Gastrocnemius medialis (tissue), 4 donors: ENCODE data around the gene CST3. TPM values are rescaled to one million over a fixed set of nuclear protein-coding genes. Genes with fewer than 3 reads are reported as not detected.

Source experiments
- ATAC-seq, 2 donors: fragments of 150-250 bp; one replicate each; pipeline ENCODE4 v1.9.1; 2016
- DNase-seq, 2 donors: peaks; one replicate each; pipeline ENCODE4 v3.0.0-alpha.2; 2019
- H3K27ac ChIP-seq, 4 donors: fragments of 200-600 bp; sonication (generic); 1 replicate in 1 of 4; 2 replicates in 3 of 4; pipeline ENCODE4 v1.5.1; 2016 to 2018; ENCODE audit warnings: mild to moderate bottlenecking in 2 of 4, moderate library complexity in 1 of 4
- H3K27me3 ChIP-seq, 3 donors: fragments of 200-600 bp; sonication (generic) in 2 of 3; 1 replicate in 1 of 3; 2 replicates in 2 of 3; pipeline versions ENCODE4 v1.5.1 to v1.6.0; 2016 to 2019; ENCODE audit warnings: mild to moderate bottlenecking in 1 of 3, moderate library complexity in 1 of 3
- H3K36me3 ChIP-seq, 2 donors: fragments of 200-600 bp; sonication (generic) in 1 of 2; one replicate each; pipeline ENCODE4 v1.5.1; 2017 to 2018
- H3K4me1 ChIP-seq, 2 donors: fragments of 200-600 bp; sonication (generic) in 1 of 2; one replicate each; pipeline ENCODE4 v1.5.1; 2016 to 2017; ENCODE audit warnings: mild to moderate bottlenecking in 2 of 2
- H3K4me3 ChIP-seq, 4 donors: fragments of 200-600 bp; sonication (generic) in 3 of 4; 1 replicate in 1 of 4; 2 replicates in 3 of 4; pipeline ENCODE4 v1.5.1; 2016 to 2019; ENCODE audit warnings: mild to moderate bottlenecking in 2 of 4
- H3K9me3 ChIP-seq, 3 donors: fragments of 200-600 bp; sonication (generic) in 2 of 3; 1 replicate in 1 of 3; 2 replicates in 2 of 3; pipeline ENCODE4 v1.5.1; 2016 to 2019
- CTCF ChIP-seq, 5 experiments: fragments of 450-650 bp in 3 of 5; fragments of 200-600 bp in 2 of 5; sonication (generic) in 2 of 5; IDR thresholded peaks in 4 of 5; conservative IDR thresholded peaks in 1 of 5; 1 replicate in 4 of 5; 2 replicates in 1 of 5; pipeline ENCODE4 v1.5.1; 2016 to 2019; ENCODE audit warnings: antibody characterized with exemption in 5 of 5, mild to moderate bottlenecking in 3 of 5, moderate library complexity in 3 of 5
- POLR2A ChIP-seq, 2 donors: fragments of 450-650 bp; IDR thresholded peaks; one replicate each; pipeline ENCODE4 v1.6.1; 2017; ENCODE audit warnings: antibody characterized with exemption in 2 of 2, mild to moderate bottlenecking in 2 of 2, moderate library complexity in 2 of 2
- in situ Hi-C, 4 donors: fragments of 200-750 bp; cut with MboI; loops; one replicate each; pipeline versions ENCODE4 v1.15.0 to v1.8.0; 2017; ENCODE audit warnings: low sequenced_read_pairs in 4 of 4
- intact Hi-C: fragments of 100-400 bp; cut with DNase I; formaldehyde crosslinking; loops from one replicate; pipeline ENCODE4 v1.15.1; 2023; ENCODE audit warnings: low total_unique reads
- total RNA-seq, 4 donors: library from RNA; depleted of rRNA; stranded (reverse); fragments of >200 nt; gene quantifications; one replicate each; pipeline versions ENCODE4 v1.1.0 to v1.2.3, GENCODE V29; 2016

Gene CST3
- total RNA-seq, 4 donors from 2014 or later: 461 to 1,821 (median 697) TPM

GRCh38 chr20:23628402-23629016 is 9.2 kb downstream of the CST3 start:
- peak; percentile 73 for ATAC-seq
- no peak overlapping the region for H3K4me3 ChIP-seq
- in situ Hi-C loops (loop anchor here (25.0 kb wide), 3 partner anchors 466 to 1434 kb away; partner anchors contain the start of genes ACSS1 (in 2 of the 4) and APMAP (in 1 of the 4)), intact Hi-C loops (no loop called here)
- H3K27me3 ChIP-seq: no peaks in the 10 kb centered on the region
- peaks cover 0 to 9% of the 10 kb centered on the region in 2 donors for H3K36me3 ChIP-seq
- H3K4me1 ChIP-seq: peaks cover 32 to 45% of the 10 kb centered on the region in 2 donors
- peak overlapping the region; percentile 80 to 100 (median 96) for H3K27ac ChIP-seq
- no peaks in the 10 kb centered on the region for H3K9me3 ChIP-seq
- peak; percentile 62 to 79 for DNase-seq
- TF ChIP-seq CTCF (IDR thresholded peaks at IDR 0.05 in 4 of 5, conservative IDR thresholded peaks at IDR 0.05 in 1 of 5): no peak
- peak; percentile 8 to 34 for TF ChIP-seq POLR2A (IDR thresholded peaks at IDR 0.05)

GRCh38 chr20:23627501-23627900 is 10.3 kb downstream of the CST3 start:
- DNase-seq: no peak
- Histone ChIP-seq H3K36me3 (no peaks in the 10 kb centered on the region), H3K4me1 (peaks cover 24 to 39% of the 10 kb centered on the region in 2 donors), H3K27me3 (no peaks in the 10 kb centered on the region), H3K4me3 (no peak overlapping the region), H3K27ac (peak overlapping the region in 1 of 4 donors; percentile 97), H3K9me3 (no peaks in the 10 kb centered on the region)
- no peak for ATAC-seq
- no peak for TF ChIP-seq POLR2A (IDR thresholded peaks at IDR 0.05)
- TF ChIP-seq CTCF (IDR thresholded peaks at IDR 0.05 in 4 of 5, conservative IDR thresholded peaks at IDR 0.05 in 1 of 5): no peak
- intact Hi-C loops: no loop called here
- in situ Hi-C loops: loop anchor here (25.0 kb wide), 3 partner anchors 465 to 1435 kb away; partner anchors contain the start of genes ACSS1 (in 2 of the 4) and APMAP (in 1 of the 4)

- intact Hi-C loops: no loop called here
- peak; percentile 64 to 80 for DNase-seq
- ATAC-seq: peak; percentile 39 to 43
- Histone ChIP-seq H3K9me3 (no peaks in the 10 kb centered on the region), H3K4me3 (no peak overlapping the region), H3K27ac (peak overlapping the region in 3 of 4 donors; percentile 1 to 57 (median 46)), H3K36me3 (no peaks in the 10 kb centered on the region), H3K27me3 (no peaks in the 10 kb centered on the region), H3K4me1 (peaks cover 31 to 41% of the 10 kb centered on the region in 2 donors)
- in situ Hi-C loops: loop anchor here (25.0 kb wide), 3 partner anchors 464 to 1436 kb away; partner anchors contain the start of genes ACSS1 (in 2 of the 4) and APMAP (in 1 of the 4)
- TF ChIP-seq CTCF (IDR thresholded peaks at IDR 0.05 in 4 of 5, conservative IDR thresholded peaks at IDR 0.05 in 1 of 5) (peak in 1 of 5 experiments; percentile 12), POLR2A (IDR thresholded peaks at IDR 0.05) (no peak)
Measured at GRCh38 chr20:23626040-23626620, 11.6 kb downstream of the CST3 start.

- no peaks in the 10 kb centered on the region for H3K27me3 ChIP-seq
- in situ Hi-C loops: loop anchor here (25.0 kb wide), 3 partner anchors 463 to 1437 kb away; partner anchors contain the start of genes ACSS1 (in 2 of the 4) and APMAP (in 1 of the 4)
Measured at GRCh38 chr20:23625236-23625964, 12.4 kb downstream of the CST3 start.

More at GRCh38 chr20:23625236-23625964, 12.4 kb downstream of the CST3 start:
- Histone ChIP-seq H3K9me3 (no peaks in the 10 kb centered on the region), H3K4me3 (no peak overlapping the region), H3K4me1 (peaks cover 28 to 41% of the 10 kb centered on the region in 2 donors), H3K27ac (peak overlapping the region in 3 of 4 donors; percentile 1 to 57 (median 46)), H3K36me3 (no peaks in the 10 kb centered on the region)
- DNase-seq (no peak), ATAC-seq (no peak)
- intact Hi-C loops: no loop called here
- no peak for TF ChIP-seq POLR2A (IDR thresholded peaks at IDR 0.05)
- no peak for TF ChIP-seq CTCF (IDR thresholded peaks at IDR 0.05 in 4 of 5, conservative IDR thresholded peaks at IDR 0.05 in 1 of 5)
